Anterior cingulate cortex (tissue), 58 donors: ENCODE data around the gene COMTD1.

Experiments
- DNase-seq, 58 donors: peaks; one replicate each; lab custom pipeline; 2025; lab: John Stamatoyannopoulos, UW

COMTD1 gene

GRCh38 chr10:75235375-75236177, at the start of gene COMTD1:
TSS of gene COMTD1 (minus strand) at chr10:75235957. CDS start at chr10:75235928, 29 bp downstream.
- DNase-seq: peak; percentile 40 to 93 (median 82)

- DNase-seq: peak in 5 of 58 donors; percentile 4 to 35 (median 7)
These were observed 48.1 kb upstream of the COMTD1 start for GRCh38 chr10:75283671-75284470.

DNA sequence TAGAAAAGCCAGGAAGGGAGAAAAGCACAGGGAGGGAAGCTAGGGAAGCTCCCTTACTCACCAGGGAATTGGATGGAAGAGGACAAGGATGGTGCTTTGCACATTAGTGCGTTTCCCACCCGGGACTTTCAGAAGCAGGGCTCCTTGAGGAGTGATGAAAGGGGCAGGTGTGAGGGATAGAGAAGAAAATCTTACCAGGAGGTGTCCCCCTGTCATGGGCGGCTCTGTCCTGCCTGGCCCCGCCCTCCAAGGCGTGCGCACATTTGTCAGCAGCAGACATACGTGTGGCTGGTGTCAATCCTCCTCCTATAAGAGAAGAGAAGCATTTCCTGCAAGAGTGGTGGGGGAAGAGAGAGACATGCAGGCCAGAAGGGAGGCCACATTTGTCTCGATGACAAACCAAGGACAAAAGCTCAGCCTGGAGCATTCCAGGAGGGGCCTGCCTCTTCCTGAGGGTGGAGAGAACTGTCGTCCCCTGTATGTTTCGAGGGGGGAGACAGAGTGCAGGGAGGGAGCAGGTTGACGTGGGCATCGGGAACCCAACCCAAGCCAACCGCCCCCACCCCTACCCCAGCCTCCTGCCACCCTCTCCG, 47.4 kb upstream of the COMTD1 start:
- peak in 5 of 58 donors; percentile 20 to 46 (median 29) for DNase-seq

DNA sequence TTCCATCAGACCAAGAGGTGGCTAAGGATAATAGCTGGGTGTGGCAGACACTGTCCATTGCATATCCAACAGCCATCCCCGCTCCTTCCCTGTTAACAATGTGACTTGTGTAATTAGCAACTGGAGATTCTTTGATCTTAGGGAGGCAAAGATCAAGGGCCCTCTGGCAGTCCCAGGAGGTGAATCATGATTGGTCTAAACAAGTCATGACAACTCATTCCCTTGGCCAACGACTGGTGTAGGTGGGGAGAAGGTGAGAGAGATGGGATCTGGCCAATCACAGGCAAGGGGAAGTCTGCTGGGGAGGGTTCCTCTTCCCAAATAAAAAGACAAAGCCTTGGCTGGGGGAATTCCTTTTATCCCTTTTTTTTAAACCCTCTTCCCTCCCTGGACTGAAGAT, 46.2 kb upstream of the COMTD1 start:
- DNase-seq: no peak

DNA sequence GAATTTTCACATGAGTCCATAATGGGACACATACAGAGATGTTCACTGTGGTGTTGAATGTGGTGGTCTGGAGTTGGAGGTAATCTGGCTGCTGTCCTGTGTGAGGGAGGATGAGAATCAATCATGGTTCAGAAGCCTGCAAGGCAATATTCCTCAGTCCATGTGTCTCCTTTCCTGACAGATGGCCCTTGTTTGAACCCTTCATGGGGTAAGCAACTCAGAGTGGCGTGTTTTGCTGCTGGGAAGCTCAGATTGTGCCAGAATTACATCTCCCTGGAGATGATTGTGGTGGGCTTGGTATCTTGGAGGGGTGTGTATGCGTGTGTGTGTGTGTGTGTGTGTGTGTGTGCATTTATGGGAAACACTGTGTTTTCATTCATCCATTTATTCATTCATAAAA, 44.5 kb upstream of the COMTD1 start:
- DNase-seq: no peak

DNA sequence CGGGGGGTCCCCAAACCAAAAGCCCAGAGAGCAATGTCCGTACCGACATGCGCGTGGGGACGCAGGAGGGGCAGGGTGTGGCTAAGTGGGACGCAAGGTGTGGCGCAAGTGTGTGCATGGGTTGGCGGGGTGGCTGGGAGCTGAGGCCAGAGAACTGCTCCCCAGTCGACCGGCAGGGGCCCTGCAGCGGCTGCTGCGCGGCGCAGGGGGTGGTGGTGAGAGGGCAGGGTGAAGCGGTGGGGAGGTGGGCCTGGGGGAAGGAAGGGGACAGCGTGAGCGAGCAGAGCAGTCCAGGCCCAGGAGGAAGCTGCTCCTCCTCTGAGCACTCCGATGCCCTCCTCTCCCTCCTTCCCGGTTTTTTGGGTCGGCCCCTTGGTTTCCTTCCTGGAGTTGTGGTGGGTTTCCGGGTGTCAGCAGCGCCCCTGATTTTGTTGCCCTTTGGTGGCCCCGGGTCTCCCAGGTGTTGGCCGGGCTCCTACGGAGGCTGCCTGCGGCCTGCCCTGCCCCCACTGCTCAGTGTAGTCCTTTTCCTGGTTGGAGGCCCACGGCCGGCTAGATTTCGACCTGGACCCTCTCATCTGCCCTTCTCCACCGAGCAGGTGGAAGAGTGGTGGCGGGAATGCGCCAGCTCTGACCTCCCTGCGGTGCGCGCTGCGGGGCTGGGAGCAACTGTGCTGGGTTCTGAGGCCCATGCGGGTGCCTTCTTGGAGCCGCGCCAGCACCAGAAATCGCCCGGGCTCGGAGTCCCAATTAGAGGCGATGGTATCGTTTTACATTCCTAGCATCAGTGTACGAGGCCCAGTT, 40.5 kb upstream of the COMTD1 start:
- no peak for DNase-seq

DNA sequence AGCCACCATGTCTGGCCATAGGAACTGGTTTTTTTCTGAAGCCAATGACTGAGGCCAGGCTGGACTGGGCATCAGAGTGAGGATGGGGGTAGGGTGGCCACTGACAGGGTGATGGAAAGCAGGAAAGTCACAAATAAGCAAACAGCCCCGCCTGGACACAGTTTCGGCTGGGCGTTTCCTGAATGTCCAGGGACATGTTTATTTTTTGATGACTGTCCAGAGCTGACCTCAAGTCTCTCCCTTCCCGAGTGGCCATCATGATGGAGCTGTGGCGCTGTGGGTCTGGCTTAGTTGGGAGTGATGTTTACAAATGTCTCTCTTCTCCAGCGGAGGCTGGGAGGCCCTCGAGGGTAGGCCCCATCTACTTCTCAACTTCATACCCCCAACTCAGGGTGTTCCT, 37.1 kb upstream of the COMTD1 start:
- DNase-seq: no peak

DNA sequence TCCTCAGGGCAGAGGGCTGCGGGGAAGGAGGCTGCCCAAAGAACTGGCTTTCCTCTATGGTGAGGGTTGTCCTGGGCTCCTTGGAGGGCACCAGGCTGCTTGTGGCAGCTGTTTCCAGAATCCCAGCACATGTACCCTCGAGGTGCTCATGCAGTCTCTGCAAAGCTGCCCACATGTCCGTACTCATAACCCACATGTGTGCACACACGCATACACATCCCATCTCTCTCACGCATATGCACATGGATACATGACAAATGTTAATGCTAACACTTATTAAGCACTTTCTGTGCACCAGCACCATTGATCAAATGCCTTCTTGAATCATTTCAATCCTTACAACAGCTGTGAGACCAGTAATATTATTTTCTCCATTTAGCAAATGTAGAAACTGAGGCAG, 36.3 kb upstream of the COMTD1 start:
- DNase-seq: no peak

- no peak for DNase-seq
These were observed 33.8 kb upstream of the COMTD1 start for GRCh38 chr10:75269605-75270004.

GRCh38 chr10:75266945-75267344, 31.2 kb upstream of the COMTD1 start:
- no peak for DNase-seq

DNA sequence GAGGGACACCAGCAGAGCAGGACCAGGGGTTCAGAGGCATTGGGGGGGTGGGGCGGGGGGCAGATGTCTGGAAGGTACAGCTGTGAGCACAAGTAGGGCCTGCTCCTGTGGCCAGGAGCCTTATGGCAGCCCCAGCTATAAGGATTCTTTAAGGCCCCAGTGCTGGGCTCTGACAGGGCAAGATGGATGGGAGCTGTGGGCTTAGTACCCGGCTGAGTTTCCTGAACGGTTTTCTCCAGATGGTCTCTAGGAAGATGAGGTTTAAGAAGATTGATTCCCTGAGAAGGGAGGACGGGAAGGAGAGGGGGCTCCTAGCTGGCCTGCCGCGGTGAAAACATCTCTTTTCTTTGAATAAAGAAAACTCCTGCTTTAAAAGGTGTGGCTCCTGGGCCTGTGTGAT, 30.1 kb upstream of the COMTD1 start:
- DNase-seq: no peak

DNA sequence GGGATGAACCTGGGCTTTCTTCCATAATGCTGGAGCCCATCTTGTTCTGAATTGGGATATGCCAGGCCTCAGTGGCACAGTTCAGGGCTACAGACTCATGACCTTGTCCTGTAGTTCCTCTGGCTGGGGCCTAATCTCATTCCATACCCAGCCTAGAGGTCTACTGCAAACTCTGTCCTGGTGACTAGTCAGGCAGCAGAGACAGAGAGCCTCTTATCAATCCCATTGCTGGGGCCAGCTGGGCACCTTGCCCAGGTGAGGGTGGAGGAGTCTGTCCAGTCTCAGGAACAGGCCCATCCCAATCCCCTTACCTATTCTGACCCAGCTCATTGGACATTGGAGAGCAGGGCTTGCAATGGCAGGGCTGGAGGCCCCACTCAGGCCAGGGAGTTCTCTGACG, 28.0 kb upstream of the COMTD1 start:
- no peak for DNase-seq

DNA sequence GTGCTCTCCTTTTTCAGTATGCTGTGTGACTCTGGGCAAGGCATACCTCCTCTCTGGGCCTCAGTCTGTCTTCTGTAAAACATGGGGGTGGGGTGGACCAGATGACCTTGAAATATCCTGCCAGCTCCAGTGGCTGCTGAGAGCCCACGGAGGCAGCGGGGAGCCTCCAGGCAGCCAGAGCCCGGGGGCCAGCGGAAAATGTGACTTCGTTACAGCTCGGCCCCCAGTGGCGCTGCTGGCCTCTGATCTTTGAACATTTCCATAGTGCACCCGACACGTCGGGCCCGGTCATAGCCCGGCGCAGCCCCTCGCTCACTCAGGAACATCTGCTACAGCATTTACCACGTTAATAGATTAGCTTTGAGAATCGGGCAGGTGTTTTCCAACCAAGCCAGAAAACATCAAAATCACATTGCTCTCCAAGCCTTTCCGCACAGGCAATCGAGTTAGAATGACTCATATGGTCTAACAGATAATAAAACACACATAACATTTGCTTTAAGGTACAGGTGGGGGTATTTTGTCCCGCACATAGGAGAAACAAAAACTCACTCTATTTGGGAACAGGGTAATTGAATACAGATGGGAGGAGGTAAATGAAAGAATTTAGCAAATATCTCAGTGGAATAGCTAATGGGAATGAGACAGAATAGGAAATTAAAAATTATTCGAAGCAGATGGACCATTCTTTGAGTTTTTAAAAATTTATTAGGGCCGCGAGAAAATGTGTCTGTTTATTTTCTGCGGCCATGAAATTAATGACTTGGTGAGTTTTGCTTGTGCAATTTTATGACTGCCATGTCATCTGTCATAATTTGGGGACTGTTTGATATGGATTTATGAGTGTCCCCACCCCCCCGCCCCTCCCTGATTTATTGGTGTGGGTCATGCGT, 26.3 kb upstream of the COMTD1 start:
- DNase-seq: no peak

GRCh38 chr10:75260990-75261389, 25.2 kb upstream of the COMTD1 start:
- no peak for DNase-seq

DNA sequence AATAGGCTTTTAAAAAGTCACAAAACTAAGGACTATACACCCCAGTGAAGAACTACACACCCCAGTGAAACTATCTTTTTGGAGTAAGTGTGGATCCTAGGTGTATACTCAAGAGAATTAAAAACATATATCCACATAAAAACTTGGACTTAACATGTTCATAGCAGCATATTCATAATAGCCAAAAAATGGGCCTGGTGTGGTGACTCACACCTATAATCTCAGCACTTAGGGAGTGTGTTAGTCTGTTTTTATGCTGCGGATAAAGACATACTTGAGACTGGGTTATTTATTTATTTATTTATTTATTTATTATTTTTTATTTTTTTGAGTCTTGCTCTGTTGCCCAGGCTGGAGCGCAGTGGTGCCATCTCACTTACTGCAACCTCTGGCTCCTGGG, 19.0 kb upstream of the COMTD1 start:
- no peak for DNase-seq

- DNase-seq: no peak
These were observed 17.8 kb upstream of the COMTD1 start for GRCh38 chr10:75253281-75254220.

DNA sequence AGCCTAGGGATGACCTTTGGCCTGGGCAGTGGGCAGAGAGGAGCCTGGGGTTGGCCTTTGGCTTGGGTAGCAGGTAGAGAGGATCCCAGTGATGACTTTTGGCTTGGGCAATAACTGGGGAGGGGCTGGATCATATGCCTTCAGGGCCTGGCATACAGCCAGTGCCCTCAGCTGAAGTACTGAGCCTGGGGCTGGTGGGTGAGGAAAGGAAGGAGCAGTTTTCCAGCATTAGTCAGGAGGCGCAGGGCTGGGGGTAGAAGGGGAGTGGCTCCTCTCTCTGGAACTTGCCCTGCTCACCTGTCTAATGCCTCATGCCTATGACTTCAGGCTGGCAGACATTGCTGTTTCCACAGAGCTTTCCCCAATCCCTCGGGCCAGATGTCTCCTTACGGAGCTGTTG, 15.2 kb upstream of the COMTD1 start:
- no peak for DNase-seq

- DNase-seq: peak in 11 of 58 donors; percentile 5 to 31 (median 12)
These were observed 12.0 kb upstream of the COMTD1 start for GRCh38 chr10:75247797-75248196.
